ENCODE data around the gene NDC1. TPM values are rescaled to one million over a fixed set of nuclear protein-coding genes. Genes with fewer than 3 reads are reported as not detected.

NDC1 gene
- polyA plus RNA-seq, 1 of the 3 experiments (the other 2 are of a cell fraction) = 11.5 TPM

GRCh38 chr1:53804791-53805505 is 33.1 kb downstream of the NDC1 start:
- Histone ChIP-seq H2AFZ (ENCODE audit: low read depth) (no peak overlapping the region), H3K9ac (no peak overlapping the region), H3K4me2 (no peak overlapping the region), H3K4me3 (ENCODE audit: low read depth in 2 of 2, low read length in 1 of 2) (no peak overlapping the region), H3K4me1 (ENCODE audit: control insufficient read depth in 1 of 2, insufficient read depth in 2 of 2, low read depth in 1 of 2, low read length in 1 of 2) (no peaks in the 10 kb centered on the region), H4K20me1 (ENCODE audit: insufficient read depth) (no peaks in the 10 kb centered on the region), H3K27ac (ENCODE audit: low read depth in 2 of 2, low read length in 1 of 2) (no peak overlapping the region), H3K9me2 (no peaks in the 10 kb centered on the region), H3K27me3 (ENCODE audit: insufficient read depth) (no peaks in the 10 kb centered on the region), H3F3A (replicated peaks; ENCODE audit: insufficient read depth) (no peaks in the 10 kb centered on the region), H3K9me3 (no peaks in the 10 kb centered on the region), H3K36me3 (replicated peaks in 1 of 2; ENCODE audit: control insufficient read depth in 1 of 2, insufficient read depth in 2 of 2, low read length in 1 of 2) (peaks cover 13 to 47% of the 10 kb centered on the region in 2 experiments), H3K79me2 (ENCODE audit: insufficient read depth) (no peaks in the 10 kb centered on the region)
- no peak for DNase-seq
- WGBS (ENCODE audit: low lambda C conversion rate) = 91% methylated on average over 3 of the region's 3 CpGs
- TF ChIP-seq, protein P1, sequence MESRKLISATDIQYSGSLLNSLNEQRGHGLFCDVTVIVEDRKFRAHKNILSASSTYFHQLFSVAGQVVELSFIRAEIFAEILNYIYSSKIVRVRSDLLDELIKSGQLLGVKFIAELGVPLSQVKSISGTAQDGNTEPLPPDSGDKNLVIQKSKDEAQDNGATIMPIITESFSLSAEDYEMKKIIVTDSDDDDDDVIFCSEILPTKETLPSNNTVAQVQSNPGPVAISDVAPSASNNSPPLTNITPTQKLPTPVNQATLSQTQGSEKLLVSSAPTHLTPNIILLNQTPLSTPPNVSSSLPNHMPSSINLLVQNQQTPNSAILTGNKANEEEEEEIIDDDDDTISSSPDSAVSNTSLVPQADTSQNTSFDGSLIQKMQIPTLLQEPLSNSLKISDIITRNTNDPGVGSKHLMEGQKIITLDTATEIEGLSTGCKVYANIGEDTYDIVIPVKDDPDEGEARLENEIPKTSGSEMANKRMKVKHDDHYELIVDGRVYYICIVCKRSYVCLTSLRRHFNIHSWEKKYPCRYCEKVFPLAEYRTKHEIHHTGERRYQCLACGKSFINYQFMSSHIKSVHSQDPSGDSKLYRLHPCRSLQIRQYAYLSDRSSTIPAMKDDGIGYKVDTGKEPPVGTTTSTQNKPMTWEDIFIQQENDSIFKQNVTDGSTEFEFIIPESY (IDR thresholded peaks at IDR 0.05; ENCODE audit: borderline replicate concordance, low read depth) = no peak
- no peak for TF ChIP-seq TAF1 (IDR thresholded peaks at IDR 0.05; ENCODE audit: borderline replicate concordance, low read depth, low read length)
- TF ChIP-seq EP300 (IDR thresholded peaks at IDR 0.05; ENCODE audit: borderline replicate concordance in 1 of 2, low read depth in 1 of 2, low read length in 1 of 2) = no peak
- TF ChIP-seq TEAD4 (IDR thresholded peaks at IDR 0.05; ENCODE audit: borderline replicate concordance, insufficient read depth) = no peak
- TF ChIP-seq MEF2A (IDR thresholded peaks at IDR 0.05; ENCODE audit: borderline replicate concordance, low read depth) = no peak
- TF ChIP-seq, protein P2, sequence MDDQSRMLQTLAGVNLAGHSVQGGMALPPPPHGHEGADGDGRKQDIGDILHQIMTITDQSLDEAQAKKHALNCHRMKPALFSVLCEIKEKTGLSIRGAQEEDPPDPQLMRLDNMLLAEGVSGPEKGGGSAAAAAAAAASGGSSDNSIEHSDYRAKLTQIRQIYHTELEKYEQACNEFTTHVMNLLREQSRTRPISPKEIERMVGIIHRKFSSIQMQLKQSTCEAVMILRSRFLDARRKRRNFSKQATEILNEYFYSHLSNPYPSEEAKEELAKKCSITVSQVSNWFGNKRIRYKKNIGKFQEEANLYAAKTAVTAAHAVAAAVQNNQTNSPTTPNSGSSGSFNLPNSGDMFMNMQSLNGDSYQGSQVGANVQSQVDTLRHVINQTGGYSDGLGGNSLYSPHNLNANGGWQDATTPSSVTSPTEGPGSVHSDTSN (IDR thresholded peaks at IDR 0.05) = no peak
- TF ChIP-seq CHD2 (IDR thresholded peaks at IDR 0.05; ENCODE audit: low read length, partially characterized antibody) = no peak
- no peak for TF ChIP-seq MXI1 (IDR thresholded peaks at IDR 0.05; ENCODE audit: low read depth, low read length)
- TF ChIP-seq EZH2phosphoT487 (IDR thresholded peaks at IDR 0.05; ENCODE audit: borderline replicate concordance, low read depth) = no peak
- no peak for TF ChIP-seq GABPA (IDR thresholded peaks at IDR 0.05; ENCODE audit: low read depth)
- TF ChIP-seq RCOR1 (IDR thresholded peaks at IDR 0.05; ENCODE audit: low read length) = no peak
- TF ChIP-seq FOXJ3 (CRISPR knock-in tag; IDR thresholded peaks at IDR 0.05) = no peak
- TF ChIP-seq, protein P3, sequence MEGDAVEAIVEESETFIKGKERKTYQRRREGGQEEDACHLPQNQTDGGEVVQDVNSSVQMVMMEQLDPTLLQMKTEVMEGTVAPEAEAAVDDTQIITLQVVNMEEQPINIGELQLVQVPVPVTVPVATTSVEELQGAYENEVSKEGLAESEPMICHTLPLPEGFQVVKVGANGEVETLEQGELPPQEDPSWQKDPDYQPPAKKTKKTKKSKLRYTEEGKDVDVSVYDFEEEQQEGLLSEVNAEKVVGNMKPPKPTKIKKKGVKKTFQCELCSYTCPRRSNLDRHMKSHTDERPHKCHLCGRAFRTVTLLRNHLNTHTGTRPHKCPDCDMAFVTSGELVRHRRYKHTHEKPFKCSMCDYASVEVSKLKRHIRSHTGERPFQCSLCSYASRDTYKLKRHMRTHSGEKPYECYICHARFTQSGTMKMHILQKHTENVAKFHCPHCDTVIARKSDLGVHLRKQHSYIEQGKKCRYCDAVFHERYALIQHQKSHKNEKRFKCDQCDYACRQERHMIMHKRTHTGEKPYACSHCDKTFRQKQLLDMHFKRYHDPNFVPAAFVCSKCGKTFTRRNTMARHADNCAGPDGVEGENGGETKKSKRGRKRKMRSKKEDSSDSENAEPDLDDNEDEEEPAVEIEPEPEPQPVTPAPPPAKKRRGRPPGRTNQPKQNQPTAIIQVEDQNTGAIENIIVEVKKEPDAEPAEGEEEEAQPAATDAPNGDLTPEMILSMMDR (IDR thresholded peaks at IDR 0.05) = no peak
- no peak for TF ChIP-seq RXRA (IDR thresholded peaks at IDR 0.05; ENCODE audit: borderline replicate concordance, low read depth)
- no peak for TF ChIP-seq ELF1 (IDR thresholded peaks at IDR 0.05)
- TF ChIP-seq, protein P4, sequence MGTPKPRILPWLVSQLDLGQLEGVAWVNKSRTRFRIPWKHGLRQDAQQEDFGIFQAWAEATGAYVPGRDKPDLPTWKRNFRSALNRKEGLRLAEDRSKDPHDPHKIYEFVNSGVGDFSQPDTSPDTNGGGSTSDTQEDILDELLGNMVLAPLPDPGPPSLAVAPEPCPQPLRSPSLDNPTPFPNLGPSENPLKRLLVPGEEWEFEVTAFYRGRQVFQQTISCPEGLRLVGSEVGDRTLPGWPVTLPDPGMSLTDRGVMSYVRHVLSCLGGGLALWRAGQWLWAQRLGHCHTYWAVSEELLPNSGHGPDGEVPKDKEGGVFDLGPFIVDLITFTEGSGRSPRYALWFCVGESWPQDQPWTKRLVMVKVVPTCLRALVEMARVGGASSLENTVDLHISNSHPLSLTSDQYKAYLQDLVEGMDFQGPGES (IDR thresholded peaks at IDR 0.05; ENCODE audit: low read depth, low read length) = no peak
- TF ChIP-seq RAD21 (IDR thresholded peaks at IDR 0.05; ENCODE audit: low read length) = no peak
- TF ChIP-seq, protein P5, sequence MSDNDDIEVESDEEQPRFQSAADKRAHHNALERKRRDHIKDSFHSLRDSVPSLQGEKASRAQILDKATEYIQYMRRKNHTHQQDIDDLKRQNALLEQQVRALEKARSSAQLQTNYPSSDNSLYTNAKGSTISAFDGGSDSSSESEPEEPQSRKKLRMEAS (IDR thresholded peaks at IDR 0.05; ENCODE audit: low read depth) = no peak
- TF ChIP-seq, protein P6, sequence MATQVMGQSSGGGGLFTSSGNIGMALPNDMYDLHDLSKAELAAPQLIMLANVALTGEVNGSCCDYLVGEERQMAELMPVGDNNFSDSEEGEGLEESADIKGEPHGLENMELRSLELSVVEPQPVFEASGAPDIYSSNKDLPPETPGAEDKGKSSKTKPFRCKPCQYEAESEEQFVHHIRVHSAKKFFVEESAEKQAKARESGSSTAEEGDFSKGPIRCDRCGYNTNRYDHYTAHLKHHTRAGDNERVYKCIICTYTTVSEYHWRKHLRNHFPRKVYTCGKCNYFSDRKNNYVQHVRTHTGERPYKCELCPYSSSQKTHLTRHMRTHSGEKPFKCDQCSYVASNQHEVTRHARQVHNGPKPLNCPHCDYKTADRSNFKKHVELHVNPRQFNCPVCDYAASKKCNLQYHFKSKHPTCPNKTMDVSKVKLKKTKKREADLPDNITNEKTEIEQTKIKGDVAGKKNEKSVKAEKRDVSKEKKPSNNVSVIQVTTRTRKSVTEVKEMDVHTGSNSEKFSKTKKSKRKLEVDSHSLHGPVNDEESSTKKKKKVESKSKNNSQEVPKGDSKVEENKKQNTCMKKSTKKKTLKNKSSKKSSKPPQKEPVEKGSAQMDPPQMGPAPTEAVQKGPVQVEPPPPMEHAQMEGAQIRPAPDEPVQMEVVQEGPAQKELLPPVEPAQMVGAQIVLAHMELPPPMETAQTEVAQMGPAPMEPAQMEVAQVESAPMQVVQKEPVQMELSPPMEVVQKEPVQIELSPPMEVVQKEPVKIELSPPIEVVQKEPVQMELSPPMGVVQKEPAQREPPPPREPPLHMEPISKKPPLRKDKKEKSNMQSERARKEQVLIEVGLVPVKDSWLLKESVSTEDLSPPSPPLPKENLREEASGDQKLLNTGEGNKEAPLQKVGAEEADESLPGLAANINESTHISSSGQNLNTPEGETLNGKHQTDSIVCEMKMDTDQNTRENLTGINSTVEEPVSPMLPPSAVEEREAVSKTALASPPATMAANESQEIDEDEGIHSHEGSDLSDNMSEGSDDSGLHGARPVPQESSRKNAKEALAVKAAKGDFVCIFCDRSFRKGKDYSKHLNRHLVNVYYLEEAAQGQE (IDR thresholded peaks at IDR 0.05; ENCODE audit: low read depth, low read length) = no peak
- no peak for TF ChIP-seq SMC3 (IDR thresholded peaks at IDR 0.05; ENCODE audit: low read depth, low read length)
- CTCF ChIA-PET = no interaction called here
- POLR2A ChIA-PET = no interaction called here

All from SK-N-SH (cell line).